HG02884 (cell line): Measurements from ENCODE around the gene ADH4.
"Not testable (repeated sequence)": the region's sequence is repeated elsewhere in the genome, so short reads cannot be mapped to it uniquely, and the experiment has no call there.

Experiments
- ATAC-seq: cut with Tn5 transposase; IDR thresholded peaks from one replicate; pipeline ENCODE4 v1.9.1; 2021; ENCODE audit warnings: mild to moderate bottlenecking, moderate library complexity; ENCODE audit not compliant: unreplicated experiment

Gene ADH4

GRCh38 chr4:99135541-99136162 is 8.4 kb downstream of the ADH4 start:
- no peak for ATAC-seq

DNA sequence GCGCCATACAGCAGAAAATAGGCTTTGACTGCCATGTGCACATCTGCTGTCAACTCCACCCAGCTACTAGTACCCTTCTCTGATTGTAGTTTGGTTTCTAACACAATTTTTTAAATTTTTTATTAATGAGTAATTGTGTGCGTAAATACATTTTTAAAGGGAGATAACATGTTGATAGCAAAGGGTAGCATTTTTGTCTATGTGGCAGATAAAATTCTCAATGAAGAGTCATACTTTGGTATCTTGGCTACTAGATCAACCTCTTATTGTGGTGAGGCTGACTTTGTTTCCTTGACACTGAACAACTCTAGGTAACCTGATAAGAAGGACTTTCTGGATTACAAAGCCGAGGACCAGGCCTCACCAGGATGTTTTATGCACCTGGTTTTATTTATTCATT is 9.5 kb downstream of the ADH4 start:
- ATAC-seq = no peak

DNA sequence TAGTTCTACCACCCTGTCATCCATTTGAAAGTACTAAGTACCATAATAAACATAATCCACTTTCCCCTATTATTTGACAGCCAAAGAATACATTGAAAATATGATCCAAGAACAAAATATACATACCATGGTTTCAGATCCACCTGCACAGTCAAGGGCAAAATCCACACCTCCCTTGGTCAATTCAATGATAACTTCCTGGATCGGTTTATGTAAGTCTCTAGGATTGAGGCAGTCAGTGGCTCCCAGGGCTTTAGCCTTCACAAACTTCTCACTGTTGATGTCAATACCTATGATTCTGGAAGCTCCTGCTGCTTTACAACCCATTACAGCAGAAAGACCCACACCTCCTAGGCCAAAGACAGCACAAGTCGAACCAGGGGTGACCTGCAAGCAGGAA is 12.7 kb downstream of the ADH4 start:
- no peak for ATAC-seq

DNA sequence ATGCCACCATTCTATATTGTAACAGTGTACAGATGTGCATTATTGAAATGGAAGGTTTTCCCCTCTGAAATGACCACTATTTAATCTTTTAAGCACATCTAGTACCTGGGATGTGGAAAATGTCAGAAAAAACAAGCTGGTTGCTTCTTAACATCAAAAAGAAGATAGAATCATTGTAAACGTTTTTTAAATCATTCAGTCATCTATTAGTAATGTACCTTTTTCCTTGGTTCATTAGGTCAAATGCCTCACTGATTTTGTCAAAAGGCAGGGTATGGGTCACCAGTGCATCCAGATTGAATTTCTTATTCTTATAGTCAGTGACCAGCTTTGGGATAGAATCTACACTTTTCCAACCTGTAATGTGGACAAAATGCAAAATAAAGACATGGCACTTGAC is 17.7 kb downstream of the ADH4 start:
- no peak for ATAC-seq

- ATAC-seq = no peak
Measured at GRCh38 chr4:99121008-99121407, 23.1 kb downstream of the ADH4 start.

DNA sequence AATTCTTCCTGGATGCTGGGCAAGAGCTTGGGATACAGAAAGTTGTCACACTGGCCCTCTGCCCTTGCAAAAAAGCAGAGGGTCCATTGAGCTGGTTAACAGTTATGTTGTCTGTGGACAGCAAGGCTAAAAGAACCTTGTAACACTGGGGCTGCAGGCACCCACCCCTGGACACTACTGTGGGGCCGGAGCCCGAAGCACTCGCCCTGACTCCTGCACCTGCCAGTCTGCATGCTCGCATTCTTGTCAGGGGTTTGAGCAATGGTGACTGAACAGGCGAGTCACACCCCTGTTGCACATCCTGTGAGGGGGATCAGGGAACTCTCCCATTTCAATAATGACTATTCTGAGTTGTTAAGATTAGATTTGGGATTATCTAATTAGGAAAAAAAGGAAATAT is 23.6 kb downstream of the ADH4 start:
- ATAC-seq = no peak

- ATAC-seq = no peak
Measured at GRCh38 chr4:99117876-99118693, 26.0 kb downstream of the ADH4 start.

- not testable (repeated sequence) for ATAC-seq
Measured at GRCh38 chr4:99117122-99117841, 26.8 kb downstream of the ADH4 start.

DNA sequence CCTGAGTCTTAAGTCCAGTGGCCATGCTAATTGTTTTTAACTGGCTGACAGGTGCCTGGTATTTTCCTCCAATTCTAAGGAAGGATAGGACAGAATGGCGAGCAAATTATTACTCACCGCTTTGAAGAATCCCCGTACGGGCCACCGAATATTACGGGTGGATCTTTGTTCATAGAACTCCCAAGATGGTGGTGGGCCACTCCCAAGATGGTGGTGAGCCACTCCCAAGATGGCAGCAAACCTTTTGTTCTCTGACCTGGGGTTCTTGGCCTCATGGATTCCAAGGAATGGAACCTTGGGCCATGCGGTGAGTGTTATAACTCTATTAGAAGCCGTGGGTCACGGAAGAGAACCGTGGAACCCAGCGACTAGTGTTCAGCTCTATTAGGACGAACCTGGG is 34.8 kb downstream of the ADH4 start:
- not testable (repeated sequence) for ATAC-seq

DNA sequence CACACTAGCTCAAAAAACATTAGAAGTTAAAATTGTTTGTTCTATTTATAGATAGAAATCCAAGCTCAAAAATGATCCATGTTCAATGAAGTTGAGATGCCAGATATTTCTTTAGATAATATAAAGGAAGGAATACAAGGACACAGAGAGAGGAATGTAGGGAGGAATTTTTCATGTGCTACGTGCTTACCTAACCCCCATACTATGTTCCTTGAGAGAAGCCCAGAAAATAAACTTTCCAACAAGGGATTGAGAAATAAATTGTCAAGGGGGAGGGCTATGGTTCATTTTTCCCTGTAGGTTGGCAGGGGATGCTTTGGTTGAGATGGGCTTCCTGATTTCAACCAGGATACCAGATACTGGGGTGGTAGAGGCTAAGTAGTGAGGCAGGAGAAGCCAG is 39.9 kb downstream of the ADH4 start:
- no peak for ATAC-seq

DNA sequence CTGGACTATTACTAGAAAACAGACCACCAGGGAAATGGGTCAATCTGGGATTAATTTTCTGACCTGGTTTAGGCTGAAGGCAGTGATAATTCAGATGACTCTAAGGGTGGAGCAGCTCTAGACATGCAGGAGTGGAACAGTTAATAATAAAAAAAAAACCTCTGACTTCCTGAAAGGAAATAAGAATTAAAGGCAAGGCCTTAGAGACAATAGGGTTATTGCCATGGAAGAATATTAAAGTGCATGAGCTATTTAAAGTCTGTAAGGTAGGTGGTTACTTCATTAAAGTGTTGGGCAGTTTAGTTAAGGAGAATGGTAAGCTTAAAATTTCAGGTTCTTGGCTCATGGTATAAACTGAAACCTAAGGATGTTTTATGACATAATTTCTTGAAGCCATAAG is 40.9 kb downstream of the ADH4 start:
- no peak for ATAC-seq

GRCh38 chr4:99102634-99103033 is 41.5 kb downstream of the ADH4 start:
- ATAC-seq = no peak

DNA sequence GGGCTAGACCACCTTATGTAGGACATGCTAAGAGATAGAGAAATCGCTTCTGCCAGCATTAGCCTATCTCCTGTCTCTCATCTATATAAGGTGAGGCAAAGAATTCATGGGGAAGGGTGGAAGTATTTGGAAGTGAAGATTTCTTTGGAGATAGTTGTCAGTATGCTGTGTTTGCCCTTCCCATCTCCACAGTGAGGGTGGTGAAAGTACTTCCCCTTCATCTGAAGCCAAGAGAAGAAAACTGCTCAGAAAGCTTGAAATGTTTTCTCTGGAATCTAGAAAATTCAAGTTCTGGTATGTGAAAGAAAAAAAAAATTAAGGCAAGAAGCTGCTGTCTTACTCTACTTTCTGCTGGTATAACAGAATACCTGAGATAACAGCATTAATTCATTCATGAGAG is 43.2 kb downstream of the ADH4 start:
- ATAC-seq = no peak

GRCh38 chr4:99099814-99100213 is 44.3 kb downstream of the ADH4 start:
- not testable (repeated sequence) for ATAC-seq

- no peak for ATAC-seq
Measured at GRCh38 chr4:99099311-99099710, 44.8 kb downstream of the ADH4 start.

- ATAC-seq = not testable (repeated sequence)
Measured at GRCh38 chr4:99091841-99092240, 52.3 kb downstream of the ADH4 start.

- ATAC-seq = no peak
Measured at GRCh38 chr4:99091216-99091575, 52.9 kb downstream of the ADH4 start.

- no peak for ATAC-seq
Measured at GRCh38 chr4:99090481-99091215, 53.4 kb downstream of the ADH4 start.

- ATAC-seq = peak; percentile 92
Measured at GRCh38 chr4:99088481-99089365, 55.4 kb downstream of the ADH4 start, which contains the start of gene ADH5. ADH5 (minus strand) TSS chr4:99088788; CDS start chr4:99088700, 88 bp downstream.

DNA sequence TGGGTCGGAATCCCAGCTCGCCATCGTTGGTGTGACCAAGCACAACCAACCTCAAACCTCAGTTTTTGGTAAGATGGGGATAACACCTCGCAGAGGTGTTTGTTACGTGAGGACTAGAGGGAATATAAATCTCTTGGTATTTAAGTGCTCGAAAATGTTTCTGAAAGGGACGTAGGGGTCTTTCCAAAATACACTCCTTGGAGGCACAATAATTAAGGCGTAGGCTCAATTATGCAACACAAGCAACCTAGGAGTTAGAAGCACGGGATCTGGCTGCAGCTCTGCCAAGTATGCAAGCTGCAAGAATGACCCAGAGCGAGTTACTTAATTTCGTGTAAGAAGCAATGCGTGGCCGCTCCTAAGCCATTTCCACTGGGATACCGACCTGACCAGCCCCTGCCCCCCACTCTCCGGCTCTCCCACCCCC is 56.1 kb downstream of the ADH4 start:
- peak; percentile 19 for ATAC-seq
